ENCODE measurements around the gene CDK1.

GRCh38 chr10:60828489-60828852, 50.2 kb downstream of the CDK1 start:
- no peak for TF ChIP-seq CTCF (IDR thresholded peaks at IDR 0.05; ENCODE audit: low read depth, low read length)
- no peak for TF ChIP-seq POLR2A (IDR thresholded peaks at IDR 0.05; ENCODE audit: extremely low read depth, insufficient read length)
- TF ChIP-seq MAX (IDR thresholded peaks at IDR 0.05; ENCODE audit: low read depth, low read length) = no peak

Data from NB4 (cell line).